HG03103 (cell line): ENCODE data around the gene COL6A3.

Experiments used
- ATAC-seq: cut with Tn5 transposase; IDR thresholded peaks from one replicate; pipeline ENCODE4 v1.9.1; 2021; ENCODE audit warnings: low read depth; ENCODE audit not compliant: unreplicated experiment

The COL6A3 gene

DNA sequence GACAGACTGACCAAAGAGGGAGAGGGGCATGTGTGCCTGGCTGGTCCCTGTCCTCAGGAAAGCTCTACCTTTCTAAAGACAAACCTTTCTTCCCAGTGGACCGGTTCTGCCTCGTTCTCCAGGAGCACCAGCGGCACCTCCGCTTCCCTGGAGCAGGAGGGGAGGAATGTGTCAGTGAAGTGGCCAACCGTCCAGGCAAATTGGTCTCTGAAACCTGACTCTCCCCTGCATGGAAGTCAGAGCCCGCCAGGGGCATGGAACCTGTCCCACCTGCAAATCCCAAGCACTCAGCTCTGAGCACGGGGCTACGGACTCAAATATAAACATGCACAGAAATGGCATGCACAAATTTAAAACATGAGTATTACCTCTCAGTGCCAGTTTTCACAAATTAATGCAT lies 62.9 kb downstream of the COL6A3 start:
- ATAC-seq: no peak

DNA sequence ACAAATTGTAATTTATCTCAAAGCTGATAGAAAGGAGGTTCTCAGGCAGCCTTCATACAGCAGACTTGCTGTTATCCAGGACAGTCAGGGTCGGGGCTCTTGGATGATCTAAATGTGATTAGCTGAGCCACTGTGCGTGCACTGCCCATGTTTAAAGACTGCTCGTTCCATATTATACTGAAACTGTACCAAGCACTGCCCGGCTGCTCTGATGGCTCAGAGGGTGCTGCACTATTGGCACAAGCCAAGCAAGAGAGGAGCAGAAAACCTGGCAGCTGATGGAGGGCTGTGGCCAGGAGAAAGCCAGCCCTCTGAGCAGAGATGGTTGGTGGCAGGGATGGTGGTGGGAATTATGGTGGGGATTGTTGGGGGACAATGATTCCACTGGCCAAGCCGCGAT lies 63.4 kb downstream of the COL6A3 start:
- no peak for ATAC-seq

DNA sequence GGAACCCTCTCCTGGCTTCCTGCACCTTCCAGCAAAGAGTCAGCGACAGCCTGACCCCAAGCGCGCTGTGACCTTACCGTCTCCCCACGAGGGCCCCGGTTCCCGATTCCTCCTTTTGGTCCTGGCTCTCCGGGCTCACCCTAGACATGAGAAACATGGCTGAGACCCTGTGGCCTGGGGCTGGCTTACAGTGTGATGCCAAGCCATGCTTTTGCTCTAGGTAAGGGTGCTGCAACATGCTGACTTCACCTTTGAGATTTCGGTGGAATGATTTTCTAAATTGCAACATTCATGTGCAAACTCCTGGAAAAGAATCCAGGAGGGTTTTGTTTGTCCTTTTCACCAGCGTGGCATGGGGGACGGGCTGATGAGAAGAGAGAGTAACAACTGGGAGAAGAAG lies 63.9 kb downstream of the COL6A3 start:
- ATAC-seq: no peak

DNA sequence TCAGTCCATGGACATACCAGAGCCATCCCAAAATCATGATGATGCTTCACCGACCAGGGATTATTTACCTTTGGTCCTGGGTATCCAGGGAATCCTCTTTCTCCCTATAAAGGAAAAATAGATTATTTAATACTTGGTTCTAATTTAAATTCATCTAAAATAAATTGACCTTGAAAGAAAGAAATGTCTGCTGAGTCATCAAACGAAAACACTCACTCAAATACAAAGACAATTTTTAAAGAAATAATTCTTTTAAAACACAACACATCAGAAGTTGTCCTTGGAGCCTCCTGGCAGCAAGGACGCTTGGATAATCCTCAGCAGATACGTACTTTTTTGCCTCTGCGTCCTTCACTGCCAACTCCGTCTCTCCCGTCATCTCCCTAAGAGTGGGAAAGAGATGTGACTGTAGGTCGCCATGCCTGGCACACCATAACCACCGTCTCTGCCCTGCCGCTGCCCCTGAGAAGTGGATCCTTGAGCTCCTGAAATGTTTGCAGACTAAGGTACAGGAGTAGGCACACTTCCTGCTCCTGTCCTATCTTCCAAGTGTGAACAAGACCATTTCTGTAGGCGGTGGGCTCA lies 65.6 kb downstream of the COL6A3 start:
- ATAC-seq: no peak

DNA sequence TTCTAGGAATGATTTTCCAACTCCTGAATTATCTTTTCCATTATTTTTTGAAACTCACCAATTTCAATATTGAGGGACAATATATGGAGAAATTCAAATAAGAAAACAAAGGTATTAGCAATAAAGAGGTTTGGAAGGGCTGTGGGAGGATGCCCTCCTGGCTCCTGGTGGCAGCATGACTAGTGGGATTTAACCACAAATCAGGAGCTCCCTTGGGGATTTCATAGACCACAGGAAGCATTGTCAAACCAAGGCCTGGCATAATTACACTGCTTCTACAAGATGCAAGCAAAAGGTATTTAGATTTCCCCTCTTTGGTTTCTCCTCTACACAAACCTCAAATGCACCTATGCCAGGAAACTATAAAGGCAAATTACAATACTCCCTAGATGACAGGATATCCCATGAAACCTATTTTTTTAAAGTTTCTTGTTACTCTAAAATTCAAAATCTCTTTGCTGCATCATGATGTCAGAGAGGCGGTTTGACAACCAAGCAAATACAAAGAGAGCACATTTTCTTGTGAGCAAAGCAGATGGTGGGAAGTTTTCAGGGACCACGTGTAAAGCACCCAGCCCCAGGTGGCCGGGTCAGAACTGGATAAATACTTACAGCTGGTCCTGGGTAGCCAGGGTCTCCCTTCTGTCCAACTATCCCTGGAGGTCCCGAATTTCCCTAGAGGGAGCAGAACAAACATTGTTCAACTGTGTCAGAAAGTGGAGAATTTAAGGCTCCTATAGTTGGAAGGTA lies 67.9 kb downstream of the COL6A3 start:
- ATAC-seq: no peak

DNA sequence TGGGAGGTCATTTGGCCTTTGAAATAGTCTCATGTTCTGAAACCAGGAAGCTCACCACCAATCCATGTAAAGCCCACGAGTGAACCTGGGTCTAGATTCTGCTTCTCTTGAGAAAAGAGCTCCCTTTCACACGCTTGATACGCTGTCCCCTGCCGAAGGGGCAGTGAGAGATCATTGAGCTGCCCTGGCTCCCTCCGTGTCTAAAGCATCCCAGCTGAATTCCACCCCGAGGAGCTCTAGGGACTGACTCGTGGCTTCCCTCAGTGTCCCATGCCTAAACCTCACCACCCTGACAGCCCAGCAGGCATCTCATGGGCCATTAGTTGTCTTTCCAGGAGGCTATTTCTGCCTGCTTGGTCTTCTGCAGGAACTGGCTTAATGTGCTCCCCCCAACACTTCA lies 68.6 kb downstream of the COL6A3 start:
- no peak for ATAC-seq

DNA sequence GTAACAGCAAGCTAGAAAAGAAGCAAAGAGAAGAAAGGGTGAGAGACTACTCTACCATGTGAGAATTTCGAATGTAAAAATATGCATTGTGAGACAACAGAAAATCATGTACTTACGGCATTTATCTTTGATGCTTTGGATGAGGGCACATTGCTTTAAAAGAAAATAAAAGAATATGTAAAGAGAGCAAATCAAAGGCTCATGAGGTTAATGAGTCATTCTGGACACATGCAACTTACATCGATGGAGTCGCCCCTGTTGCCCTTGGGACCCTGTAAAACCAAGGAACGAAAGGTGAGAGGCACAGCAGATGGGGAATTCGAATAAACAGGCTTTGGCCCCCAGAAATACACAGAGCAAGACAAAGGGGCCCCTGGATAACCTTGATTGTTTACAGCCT lies 69.0 kb downstream of the COL6A3 start:
- no peak for ATAC-seq

DNA sequence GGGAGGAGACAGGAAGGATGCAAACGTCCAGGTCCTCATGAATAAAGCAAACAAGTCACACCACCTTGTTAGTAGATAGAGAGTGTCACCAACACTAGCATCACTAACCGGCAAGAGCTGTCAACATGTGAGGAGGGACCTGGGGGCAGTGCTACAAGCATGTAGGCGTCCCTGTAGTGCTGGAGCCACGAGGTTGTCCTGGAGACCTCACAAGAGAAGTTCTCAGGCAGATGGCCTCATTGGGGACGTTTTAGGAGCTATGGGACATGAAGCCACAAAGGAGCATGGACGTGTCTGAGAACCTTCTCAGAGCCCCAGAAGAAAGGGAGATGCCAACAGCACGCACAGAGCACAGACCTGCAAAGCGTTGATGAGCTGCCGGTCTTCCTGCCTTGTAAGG lies 70.0 kb downstream of the COL6A3 start:
- ATAC-seq: no peak

DNA sequence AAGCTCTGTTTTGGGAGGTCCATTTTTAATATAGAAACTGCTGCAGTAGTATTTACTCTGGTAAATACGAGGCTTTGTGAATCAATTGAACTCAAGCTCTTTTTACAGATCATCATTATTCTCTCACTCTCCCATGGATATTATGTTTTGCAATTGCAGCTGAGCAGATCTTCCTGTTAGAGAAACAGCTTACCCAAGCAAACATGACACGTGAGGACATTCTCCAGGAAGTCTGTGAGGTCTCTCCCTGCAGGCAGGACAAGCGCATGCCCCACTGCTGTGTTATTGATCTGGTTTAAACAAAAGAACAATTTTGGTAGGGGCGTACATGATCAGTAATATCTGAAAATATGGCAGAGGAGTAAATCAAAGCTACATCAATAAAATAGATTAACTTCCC lies 72.1 kb downstream of the COL6A3 start:
- ATAC-seq: no peak

DNA sequence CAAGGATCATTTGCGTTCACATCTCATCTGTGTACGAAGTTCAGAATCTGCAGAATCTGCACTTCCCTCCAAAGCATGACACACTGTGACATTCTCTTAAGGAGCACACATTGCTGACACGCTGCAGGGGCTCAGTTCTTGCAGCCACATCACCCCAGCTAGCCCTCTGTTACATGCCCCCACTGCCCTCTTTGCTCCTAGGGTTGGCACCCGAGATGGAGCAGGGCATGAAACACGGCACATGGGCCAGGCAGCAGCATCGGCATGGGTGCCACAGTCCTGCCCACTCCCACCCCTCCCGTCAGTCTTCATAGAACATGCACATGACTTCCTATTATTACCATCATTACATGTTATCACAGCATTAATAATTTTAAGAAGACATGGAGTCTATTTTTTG lies 76.4 kb downstream of the COL6A3 start:
- no peak for ATAC-seq

DNA sequence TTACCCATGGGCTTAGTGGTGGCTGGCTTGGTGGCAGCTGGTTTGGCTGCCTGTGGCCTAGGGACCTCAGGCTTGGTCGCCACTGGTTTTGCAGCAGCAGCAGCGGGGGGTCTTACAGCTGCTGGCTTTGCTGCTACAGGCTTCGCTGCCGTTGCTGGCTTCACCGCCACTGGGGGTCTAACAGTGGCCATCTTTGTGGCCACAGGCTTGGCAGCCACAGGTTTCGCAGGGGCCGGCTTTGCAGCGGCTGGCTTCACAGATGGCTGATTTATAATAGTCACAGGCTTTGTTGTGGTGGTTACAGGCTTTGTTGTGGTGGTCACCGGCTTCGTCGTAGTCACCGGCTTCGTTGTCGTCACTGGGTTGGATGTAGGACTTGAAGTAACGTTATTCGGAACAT lies 77.8 kb downstream of the COL6A3 start:
- ATAC-seq: no peak

DNA sequence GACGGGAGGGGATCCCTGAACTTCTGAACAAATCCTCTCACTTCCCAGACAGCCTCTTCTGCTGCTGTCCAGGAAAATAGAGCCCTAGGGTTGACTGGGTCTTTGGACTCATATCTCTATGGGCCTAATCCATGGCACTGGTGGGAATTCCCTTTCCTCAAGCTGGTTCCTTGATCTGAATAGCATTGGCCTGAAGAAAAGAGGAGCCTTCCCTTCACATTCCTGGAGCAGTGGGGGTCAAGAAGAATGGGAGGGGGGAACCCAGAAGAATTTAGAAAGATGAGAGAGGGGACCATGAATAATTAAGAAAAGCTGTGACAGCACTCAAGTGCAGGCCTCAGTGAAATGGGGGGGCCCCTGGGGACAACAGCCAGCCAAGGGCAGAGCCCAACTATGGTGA lies 80.2 kb downstream of the COL6A3 start:
- no peak for ATAC-seq

DNA sequence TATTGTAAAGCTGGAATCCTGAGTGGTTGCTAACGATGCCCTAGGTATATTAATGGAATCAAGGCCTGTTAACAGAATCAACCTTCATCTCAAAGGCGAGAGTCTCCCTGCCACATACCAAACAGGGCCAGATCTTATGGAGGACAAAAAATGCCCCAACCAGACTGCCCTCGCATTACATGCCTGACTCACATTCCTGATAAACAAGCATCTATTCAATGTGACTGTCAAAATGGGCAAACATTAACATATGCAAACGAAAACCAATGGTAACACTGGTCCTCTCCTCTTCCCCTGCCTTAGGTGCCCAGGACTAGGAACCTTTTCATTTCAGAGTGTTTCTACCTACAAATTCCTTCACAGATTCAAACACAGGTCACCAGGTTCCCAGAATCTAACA lies 83.4 kb downstream of the COL6A3 start:
- ATAC-seq: no peak

DNA sequence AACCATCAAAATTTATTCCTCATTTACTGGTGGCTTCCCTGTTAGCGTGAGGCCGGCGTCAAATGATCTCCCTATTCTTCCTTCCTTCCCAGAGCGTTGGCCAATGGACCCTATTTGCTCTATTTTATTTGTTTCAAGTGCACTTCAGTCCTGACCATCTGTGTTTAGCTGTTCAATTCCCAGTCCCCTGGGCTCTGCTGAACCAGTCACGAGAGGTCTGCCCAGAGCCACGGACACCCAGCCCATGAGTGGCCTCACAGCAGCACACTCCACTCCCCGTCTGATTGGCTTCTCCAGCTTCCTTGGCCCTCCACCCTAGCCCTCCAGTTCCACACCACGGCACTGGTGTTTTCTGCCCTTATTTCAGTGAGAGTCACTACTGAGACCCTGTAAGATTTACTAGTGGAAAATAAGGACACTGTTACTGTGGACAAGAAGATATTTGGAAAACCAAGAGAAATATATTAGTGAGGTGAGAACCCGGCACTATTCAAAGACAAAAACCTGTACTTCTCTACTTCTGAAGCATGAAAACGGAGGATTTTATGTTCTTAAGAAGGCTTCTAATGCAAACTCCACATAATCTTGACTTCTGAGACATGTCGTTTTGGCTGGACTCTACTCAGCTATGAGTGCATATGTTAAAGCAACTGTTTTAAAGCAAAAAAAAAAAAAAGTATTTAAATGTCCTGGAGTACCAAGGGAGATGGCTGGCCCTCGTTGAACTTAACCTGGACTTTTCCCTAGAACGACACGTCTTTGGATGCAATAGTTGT lies 86.6 kb downstream of the COL6A3 start:
- no peak for ATAC-seq

DNA sequence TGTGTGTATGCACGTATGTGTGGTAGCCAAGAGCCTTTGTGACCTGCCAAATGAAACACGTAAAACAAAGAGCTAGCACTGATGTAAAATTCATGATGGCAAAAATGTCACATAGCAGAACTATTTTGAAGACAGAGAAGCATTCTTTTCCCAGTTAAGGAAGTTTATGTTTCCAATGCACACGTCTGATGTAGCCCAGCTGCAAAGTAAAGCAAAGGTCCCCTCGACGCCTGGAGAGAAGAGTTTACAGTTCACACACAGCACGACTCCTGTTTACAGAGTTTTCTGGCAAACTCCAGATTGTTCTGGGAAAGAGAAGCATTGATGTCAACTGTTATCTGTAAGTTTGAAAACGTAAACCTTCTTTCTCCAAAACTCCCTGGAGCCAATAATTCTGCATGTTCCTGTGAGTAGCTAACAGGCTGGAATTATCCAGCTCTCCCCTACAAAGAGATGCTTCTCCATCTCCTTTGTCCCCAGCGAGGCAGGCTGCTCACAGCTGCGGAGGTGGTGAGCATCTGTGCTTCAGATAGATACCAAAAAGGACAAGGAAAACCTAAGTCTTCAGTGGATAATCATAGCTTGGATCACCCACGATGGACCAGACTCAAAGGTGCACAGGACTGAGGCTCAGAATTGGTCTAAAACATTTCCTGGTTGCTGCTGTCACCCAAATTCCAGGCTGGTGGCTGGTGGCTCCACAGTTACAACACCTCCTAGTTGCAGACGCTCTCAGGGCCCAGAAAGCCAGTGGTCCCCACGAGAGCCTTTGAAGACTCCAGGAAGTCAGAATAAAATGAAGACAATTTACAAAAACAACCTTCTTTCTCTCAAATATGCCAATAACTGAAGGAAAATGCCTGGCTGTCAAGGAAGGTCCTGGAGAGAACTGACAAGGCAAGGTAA lies 87.4 kb downstream of the COL6A3 start:
- no peak for ATAC-seq

DNA sequence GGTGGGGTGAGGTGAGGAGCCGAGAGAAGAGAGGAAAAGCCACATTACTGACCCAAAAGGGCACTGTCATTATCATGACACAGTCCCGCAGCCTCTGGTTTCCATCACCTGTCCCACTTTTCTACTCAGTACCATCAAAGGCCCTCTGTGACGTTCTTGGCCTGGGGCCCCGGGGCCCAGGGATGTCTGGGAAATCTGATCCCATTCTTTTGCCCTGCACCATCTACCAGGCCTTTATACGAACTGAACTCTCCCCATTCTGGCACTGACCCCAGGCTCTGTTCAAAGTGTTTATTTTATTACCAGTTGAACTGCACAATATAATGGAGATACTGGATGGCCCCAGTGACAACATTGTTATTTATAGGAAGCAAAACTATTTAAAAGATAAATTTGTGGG lies 89.1 kb downstream of the COL6A3 start:
- no peak for ATAC-seq

DNA sequence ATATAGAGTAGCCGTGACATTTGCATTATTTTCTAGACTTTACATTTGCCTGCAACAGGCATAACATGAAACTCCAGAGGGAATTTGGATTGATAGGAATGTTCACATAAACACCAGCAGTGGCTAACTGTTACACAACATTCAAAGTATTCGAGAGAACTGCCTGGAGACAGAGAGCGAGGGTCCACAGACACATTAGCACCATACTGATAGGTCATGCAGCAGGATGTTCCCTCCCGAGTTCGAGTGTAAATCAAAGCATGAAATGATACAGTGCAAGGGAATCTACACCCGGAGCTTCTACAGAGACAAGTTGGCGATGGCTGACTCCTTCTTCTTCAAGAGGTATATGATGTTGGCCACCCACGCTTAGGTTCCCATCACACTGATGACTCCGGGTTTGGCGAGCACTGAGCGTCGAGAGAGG lies 89.5 kb downstream of the COL6A3 start:
- no peak for ATAC-seq

DNA sequence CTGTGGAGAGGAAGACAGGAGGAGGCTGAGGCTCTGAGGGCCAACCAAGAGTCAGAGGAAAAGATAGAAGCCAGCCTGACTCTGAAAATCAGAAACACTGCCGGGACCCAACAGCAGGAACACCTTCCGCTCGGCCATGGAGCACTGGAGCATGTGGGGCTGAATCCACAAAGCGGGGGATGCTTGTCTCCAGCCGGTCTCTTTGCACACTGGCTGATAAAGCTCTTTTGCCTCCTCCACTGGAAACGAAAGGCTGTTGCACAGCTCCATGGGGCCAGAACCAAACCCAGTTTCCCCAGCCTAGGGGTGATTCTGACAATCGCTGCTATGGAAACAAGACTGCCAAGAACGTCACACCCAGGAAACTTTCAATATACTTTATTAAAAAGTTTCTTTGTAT lies 90.3 kb downstream of the COL6A3 start:
- no peak for ATAC-seq

DNA sequence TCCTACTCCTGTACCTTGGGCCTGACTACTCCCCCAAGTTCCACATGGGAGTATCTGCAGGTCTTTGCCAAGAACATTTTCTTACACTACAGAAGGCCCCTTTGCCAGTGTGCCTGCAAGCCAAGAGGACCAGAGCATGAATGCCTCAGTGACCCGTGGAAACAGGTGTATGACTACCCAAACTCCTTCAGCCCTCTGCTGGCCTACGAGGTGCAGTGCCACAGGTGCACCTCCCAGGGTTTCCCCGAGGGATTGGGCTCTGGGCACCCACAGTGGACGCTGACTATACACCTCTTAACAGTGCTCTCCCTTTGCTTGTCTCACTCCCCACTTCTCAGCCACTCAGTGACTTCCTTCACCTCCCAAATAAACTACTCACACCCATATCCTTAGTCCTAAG lies 91.4 kb downstream of the COL6A3 start:
- ATAC-seq: no peak

DNA sequence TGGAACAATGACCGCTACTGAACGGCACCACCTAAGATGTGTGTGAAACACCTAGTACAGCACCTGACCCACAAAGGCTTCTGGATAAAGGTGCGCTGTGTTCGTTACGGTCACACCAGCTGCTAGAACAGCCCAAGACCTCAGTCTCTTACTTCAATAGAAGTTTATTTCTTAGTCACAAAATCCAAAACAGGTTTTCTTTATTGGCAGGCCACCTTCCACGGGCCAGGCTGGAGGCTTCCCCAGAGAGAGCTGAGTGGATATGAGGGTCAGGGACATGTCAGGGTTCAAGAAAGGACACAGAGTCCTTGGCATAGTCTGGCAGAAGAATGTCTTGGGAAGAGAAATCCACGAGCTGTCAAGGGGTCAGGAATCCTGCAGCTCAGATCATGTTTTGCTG lies 92.2 kb downstream of the COL6A3 start:
- ATAC-seq: no peak
